ENCODE data around the gene LAMA1.

DNA sequence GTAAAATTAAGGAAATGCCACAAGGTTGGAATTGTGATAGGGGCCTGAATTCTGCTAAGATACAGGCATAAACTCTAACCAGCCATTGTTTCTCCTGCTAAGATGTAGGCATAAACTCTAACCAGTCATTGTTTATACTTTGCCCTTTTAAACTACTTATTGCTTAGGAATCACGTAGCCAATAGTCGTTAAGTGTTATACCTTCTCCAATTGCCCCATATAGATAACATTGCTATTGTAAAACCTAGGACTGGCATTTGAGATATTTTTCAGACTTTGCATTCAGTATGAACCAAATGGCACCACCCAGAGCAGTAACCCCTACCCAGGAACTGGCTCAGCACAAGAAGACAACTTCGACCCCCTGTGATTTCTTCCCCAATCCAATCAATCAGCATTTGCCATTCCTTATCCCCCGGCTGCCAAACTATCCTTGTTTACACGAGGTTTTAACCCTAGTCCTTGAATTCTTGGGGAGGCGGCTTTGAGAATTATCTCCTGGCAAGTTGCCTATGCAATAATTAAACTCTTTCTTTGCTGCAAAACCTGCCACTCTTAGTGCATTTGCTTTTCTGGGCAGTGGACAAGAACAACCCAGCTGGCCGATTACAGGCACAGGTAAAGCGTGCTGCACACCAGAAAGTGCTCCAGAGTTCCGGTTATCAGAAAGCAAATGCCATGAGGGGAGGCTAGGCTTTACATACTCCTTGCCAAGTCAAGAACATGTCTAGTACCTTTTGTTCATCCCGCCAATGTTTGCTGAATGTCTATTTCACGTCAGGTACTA, 167.6 kb downstream of the LAMA1 start:
- TF ChIP-seq GATA2 (IDR thresholded peaks at IDR 0.05; ENCODE audit: low read depth, low read length) = no peak
- TF ChIP-seq GATA3 (IDR thresholded peaks at IDR 0.05; ENCODE audit: low read depth, low read length) = no peak

Measured in SH-SY5Y (cell line).